Panc1 (cell line): Measurements from ENCODE around the gene PHACTR4. TPM values are rescaled to one million over a fixed set of nuclear protein-coding genes. Genes with fewer than 3 reads are reported as not detected.

Experiments
- ATAC-seq: fragments of 200-7000 bp; cut with Tn5 transposase; 2 replicates; pipeline ENCODE4 v1.9.1; 2020; ENCODE audit warnings: mild to moderate bottlenecking, moderate library complexity
- BruUV-seq: library from RNA; stranded (reverse); fragments of 400-500 nt; replicated peaks from 2 replicates; lab custom pipeline; 2021; lab: Mats Ljungman, UMichigan
- CTCF ChIA-PET: fragments of 300-600 bp; sonication (Branson Sonifier 250); formaldehyde crosslinking; loops from one replicate; lab custom pipeline; 2022; ENCODE audit warnings: antibody characterized with exemption; lab: Charles Lee
- POLR2A ChIA-PET: fragments of 300-600 bp; sonication (Branson Sonifier 250); formaldehyde crosslinking; loops from one replicate; lab custom pipeline; 2022; ENCODE audit warnings: antibody characterized with exemption; lab: Charles Lee
- DNase-seq: peaks from one replicate; pipeline ENCODE4 v3.0.0-alpha.2; 2010; ENCODE audit warnings: low read depth, low spot score
- H3K27ac ChIP-seq: 2 replicates; pipeline ENCODE4 v1.5.1; 2011; ENCODE audit warnings: mild to moderate bottlenecking, low read length, inconsistent platforms
- H3K27me3 ChIP-seq: fragments of 200-500 bp; sonication (Bioruptor generic); 2 replicates; pipeline ENCODE4 v1.6.0; 2014; ENCODE audit warnings: low read length, inconsistent platforms; ENCODE audit not compliant: control insufficient read depth, insufficient read depth
- H3K36me3 ChIP-seq: fragments of 200-500 bp; sonication (Bioruptor generic); 2 replicates; pipeline ENCODE4 v1.5.1; 2014; ENCODE audit warnings: inconsistent platforms, mild to moderate bottlenecking, low read length, moderate library complexity; ENCODE audit not compliant: control insufficient read depth, insufficient read depth
- H3K4me1 ChIP-seq: 2 replicates; pipeline ENCODE4 v1.5.1; 2011; ENCODE audit warnings: inconsistent platforms, mild to moderate bottlenecking, low read length, moderate library complexity; ENCODE audit not compliant: control insufficient read depth, insufficient read depth
- H3K4me3 ChIP-seq, 2 experiments: 2 replicates each; pipeline ENCODE4 v1.5.1; 2011 to 2012; ENCODE audit warnings: low read depth in 2 of 2, low read length in 2 of 2, mild to moderate bottlenecking in 2 of 2, inconsistent platforms in 1 of 2, moderate library complexity in 1 of 2
- H3K9me3 ChIP-seq: fragments of 200-500 bp; sonication (Bioruptor generic); 2 replicates; pipeline ENCODE4 v1.5.1; 2014; ENCODE audit warnings: low read depth, mild to moderate bottlenecking, inconsistent platforms, low read length, moderate library complexity; ENCODE audit not compliant: control insufficient read depth, insufficient read depth
- POLR2AphosphoS5 ChIP-seq: IDR thresholded peaks from 2 replicates; pipeline ENCODE4 v1.6.1; 2012; ENCODE audit warnings: mild to moderate bottlenecking, low read depth, low read length, moderate library complexity
- SIN3A ChIP-seq: IDR thresholded peaks from 2 replicates; pipeline ENCODE4 v1.6.1; 2012; ENCODE audit warnings: low read depth, mild to moderate bottlenecking, low read length, moderate library complexity, borderline replicate concordance; ENCODE audit not compliant: insufficient read depth
- TCF7L2 ChIP-seq: IDR thresholded peaks from 2 replicates; pipeline ENCODE4 v1.6.1; 2011; ENCODE audit warnings: mild to moderate bottlenecking, low read depth, low read length, inconsistent platforms
- in situ Hi-C: cut with HindIII; loops from 2 replicates; pipeline ENCODE4 v1.10.0; 2016; ENCODE audit warnings: low sequenced_read_pairs, low pct_unique_long_range_greater_than_20kb
- intact Hi-C: fragments of 100-400 bp; cut with micrococcal nuclease; formaldehyde crosslinking; loops from one replicate; pipeline ENCODE4 v1.10.0; 2022; ENCODE audit not compliant: unreplicated experiment
- total RNA-seq: library from RNA; stranded (reverse); gene quantifications from one replicate; pipeline ENCODE4 v1.2.1, GENCODE V29; 2021; ENCODE audit not compliant: unreplicated experiment
- TF ChIP-seq, protein P1 (sequence below): fragments of 450-650 bp; IDR thresholded peaks from 2 replicates; pipeline ENCODE4 v1.5.1; 2017; ENCODE audit warnings: mild to moderate bottlenecking
- TF ChIP-seq, protein P2 (sequence below), 2 experiments: IDR thresholded peaks; 2 replicates each; pipeline ENCODE4 v1.6.1; 2011 to 2012; ENCODE audit warnings: low read depth in 2 of 2, control low read depth in 1 of 2, low read length in 1 of 2, mild to moderate bottlenecking in 1 of 2, moderate library complexity in 1 of 2; ENCODE audit not compliant: insufficient read depth in 1 of 2

PHACTR4 gene
- total RNA-seq, 1 experiment from 2014 or later, result 63.4 TPM

DNA sequence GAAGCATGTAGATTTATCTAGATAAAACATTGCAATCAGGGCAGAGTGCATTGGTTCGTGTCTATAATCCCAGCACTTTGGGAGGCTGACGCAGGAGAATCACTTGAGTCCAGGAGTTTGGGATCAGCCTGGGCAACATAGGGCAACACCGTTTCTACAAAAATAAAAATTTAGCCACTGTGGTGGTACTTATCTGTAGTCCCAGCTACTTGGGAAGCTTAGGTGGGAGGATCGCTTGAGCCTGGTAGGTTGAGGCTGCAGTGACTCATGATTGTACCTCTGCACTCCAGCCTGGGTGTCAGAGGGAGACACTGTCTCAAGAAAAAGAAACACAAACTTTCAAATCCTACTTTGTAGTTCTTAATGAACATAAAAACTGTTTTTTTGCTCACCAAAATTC lies 72.1 kb downstream of the PHACTR4 start:
- Histone ChIP-seq H3K27ac (no peak overlapping the region), H3K4me3 (no peak overlapping the region), H3K9me3 (no peaks in the 10 kb centered on the region), H3K27me3 (no peaks in the 10 kb centered on the region), H3K4me1 (peaks cover 32% of the 10 kb centered on the region), H3K36me3 (no peaks in the 10 kb centered on the region)
- ChIA-PET CTCF (no interaction called here), POLR2A (interaction anchor here (0.6 kb wide), 1 partner anchor 24 kb away, joined by 3 read pairs; no protein-coding TSS in a partner anchor)
- TF ChIP-seq, protein P1, sequence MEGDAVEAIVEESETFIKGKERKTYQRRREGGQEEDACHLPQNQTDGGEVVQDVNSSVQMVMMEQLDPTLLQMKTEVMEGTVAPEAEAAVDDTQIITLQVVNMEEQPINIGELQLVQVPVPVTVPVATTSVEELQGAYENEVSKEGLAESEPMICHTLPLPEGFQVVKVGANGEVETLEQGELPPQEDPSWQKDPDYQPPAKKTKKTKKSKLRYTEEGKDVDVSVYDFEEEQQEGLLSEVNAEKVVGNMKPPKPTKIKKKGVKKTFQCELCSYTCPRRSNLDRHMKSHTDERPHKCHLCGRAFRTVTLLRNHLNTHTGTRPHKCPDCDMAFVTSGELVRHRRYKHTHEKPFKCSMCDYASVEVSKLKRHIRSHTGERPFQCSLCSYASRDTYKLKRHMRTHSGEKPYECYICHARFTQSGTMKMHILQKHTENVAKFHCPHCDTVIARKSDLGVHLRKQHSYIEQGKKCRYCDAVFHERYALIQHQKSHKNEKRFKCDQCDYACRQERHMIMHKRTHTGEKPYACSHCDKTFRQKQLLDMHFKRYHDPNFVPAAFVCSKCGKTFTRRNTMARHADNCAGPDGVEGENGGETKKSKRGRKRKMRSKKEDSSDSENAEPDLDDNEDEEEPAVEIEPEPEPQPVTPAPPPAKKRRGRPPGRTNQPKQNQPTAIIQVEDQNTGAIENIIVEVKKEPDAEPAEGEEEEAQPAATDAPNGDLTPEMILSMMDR, result no peak
- TF ChIP-seq POLR2AphosphoS5 (no peak), SIN3A (no peak), TCF7L2 (no peak)
- TF ChIP-seq, protein P2, sequence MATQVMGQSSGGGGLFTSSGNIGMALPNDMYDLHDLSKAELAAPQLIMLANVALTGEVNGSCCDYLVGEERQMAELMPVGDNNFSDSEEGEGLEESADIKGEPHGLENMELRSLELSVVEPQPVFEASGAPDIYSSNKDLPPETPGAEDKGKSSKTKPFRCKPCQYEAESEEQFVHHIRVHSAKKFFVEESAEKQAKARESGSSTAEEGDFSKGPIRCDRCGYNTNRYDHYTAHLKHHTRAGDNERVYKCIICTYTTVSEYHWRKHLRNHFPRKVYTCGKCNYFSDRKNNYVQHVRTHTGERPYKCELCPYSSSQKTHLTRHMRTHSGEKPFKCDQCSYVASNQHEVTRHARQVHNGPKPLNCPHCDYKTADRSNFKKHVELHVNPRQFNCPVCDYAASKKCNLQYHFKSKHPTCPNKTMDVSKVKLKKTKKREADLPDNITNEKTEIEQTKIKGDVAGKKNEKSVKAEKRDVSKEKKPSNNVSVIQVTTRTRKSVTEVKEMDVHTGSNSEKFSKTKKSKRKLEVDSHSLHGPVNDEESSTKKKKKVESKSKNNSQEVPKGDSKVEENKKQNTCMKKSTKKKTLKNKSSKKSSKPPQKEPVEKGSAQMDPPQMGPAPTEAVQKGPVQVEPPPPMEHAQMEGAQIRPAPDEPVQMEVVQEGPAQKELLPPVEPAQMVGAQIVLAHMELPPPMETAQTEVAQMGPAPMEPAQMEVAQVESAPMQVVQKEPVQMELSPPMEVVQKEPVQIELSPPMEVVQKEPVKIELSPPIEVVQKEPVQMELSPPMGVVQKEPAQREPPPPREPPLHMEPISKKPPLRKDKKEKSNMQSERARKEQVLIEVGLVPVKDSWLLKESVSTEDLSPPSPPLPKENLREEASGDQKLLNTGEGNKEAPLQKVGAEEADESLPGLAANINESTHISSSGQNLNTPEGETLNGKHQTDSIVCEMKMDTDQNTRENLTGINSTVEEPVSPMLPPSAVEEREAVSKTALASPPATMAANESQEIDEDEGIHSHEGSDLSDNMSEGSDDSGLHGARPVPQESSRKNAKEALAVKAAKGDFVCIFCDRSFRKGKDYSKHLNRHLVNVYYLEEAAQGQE (IDR thresholded peaks at IDR 0.05; ENCODE audit: insufficient read depth in 1 of 2, low read depth in 2 of 2, low read length in 1 of 2), result no peak
- DNase-seq, result no peak
- no peak for ATAC-seq
- in situ Hi-C loops (no loop called here), intact Hi-C loops (no loop called here)
- no TSS peak for BruUV-seq

DNA sequence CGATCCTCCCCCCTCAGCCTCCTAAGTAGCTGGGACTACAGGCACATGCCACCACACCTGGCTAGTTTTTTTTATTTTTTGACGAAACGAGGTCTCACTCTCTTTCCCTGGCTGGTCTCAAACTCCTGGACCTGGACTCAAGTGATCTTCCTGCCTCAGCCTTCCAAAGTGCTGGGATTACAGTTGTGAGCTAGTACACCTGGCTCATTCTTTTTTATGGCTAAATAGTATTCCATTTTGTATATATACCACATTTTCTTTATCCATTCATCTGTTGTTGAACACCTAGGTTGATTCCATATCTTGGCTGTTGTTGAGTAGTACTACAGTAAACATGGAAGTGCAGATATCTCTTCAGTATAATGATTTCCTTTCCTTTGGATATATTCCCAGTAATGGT lies 74.0 kb downstream of the PHACTR4 start:
- in situ Hi-C loops (no loop called here), intact Hi-C loops (no loop called here)
- H3K4me1 ChIP-seq, result peaks cover 14% of the 10 kb centered on the region
- POLR2A ChIA-PET, result interaction anchor here (0.6 kb wide), 1 partner anchor 31 kb away, joined by 3 read pairs; no protein-coding TSS in a partner anchor
- H3K36me3 ChIP-seq, result no peaks in the 10 kb centered on the region
- H3K9me3 ChIP-seq, result no peaks in the 10 kb centered on the region
- CTCF ChIA-PET, result no interaction called here
- DNase-seq (no peak), ATAC-seq (no peak)
- no peak overlapping the region for H3K27ac ChIP-seq
- H3K4me3 ChIP-seq, result no peak overlapping the region
- no peaks in the 10 kb centered on the region for H3K27me3 ChIP-seq
- BruUV-seq, result no TSS peak
- TF ChIP-seq POLR2AphosphoS5, result no peak
- TF ChIP-seq, protein P2 (IDR thresholded peaks at IDR 0.05; ENCODE audit: insufficient read depth in 1 of 2, low read depth in 2 of 2, low read length in 1 of 2), result no peak
